B cell (primary cell): Measurements from ENCODE around the gene TIAM2.

Source experiments
- EZH2 ChIP-seq: IDR thresholded peaks from 2 replicates; pipeline ENCODE4 v1.6.1; 2012; ENCODE audit warnings: borderline replicate concordance, low read depth, mild to moderate bottlenecking, moderate library complexity, low read length; ENCODE audit not compliant: insufficient read depth, poor library complexity, severe bottlenecking
- TF ChIP-seq, protein P1 (sequence below): fragments of 200-600 bp; IDR thresholded peaks from one replicate; pipeline ENCODE4 v1.8.0; 2022; ENCODE audit warnings: antibody characterized with exemption, mild to moderate bottlenecking

- TF ChIP-seq, protein P1, sequence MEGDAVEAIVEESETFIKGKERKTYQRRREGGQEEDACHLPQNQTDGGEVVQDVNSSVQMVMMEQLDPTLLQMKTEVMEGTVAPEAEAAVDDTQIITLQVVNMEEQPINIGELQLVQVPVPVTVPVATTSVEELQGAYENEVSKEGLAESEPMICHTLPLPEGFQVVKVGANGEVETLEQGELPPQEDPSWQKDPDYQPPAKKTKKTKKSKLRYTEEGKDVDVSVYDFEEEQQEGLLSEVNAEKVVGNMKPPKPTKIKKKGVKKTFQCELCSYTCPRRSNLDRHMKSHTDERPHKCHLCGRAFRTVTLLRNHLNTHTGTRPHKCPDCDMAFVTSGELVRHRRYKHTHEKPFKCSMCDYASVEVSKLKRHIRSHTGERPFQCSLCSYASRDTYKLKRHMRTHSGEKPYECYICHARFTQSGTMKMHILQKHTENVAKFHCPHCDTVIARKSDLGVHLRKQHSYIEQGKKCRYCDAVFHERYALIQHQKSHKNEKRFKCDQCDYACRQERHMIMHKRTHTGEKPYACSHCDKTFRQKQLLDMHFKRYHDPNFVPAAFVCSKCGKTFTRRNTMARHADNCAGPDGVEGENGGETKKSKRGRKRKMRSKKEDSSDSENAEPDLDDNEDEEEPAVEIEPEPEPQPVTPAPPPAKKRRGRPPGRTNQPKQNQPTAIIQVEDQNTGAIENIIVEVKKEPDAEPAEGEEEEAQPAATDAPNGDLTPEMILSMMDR = no peak
- TF ChIP-seq EZH2 = no peak
These were observed 74.4 kb downstream of the TIAM2 start for GRCh38 chr6:155069543-155069942.
